OCI-LY7 (cell line): ENCODE data around the gene FARP2.

Source experiments
- CTCF ChIP-seq: fragments of 200-600 bp; sonication (generic); conservative IDR thresholded peaks from 2 replicates; pipeline ENCODE4 v1.5.1; 2014; ENCODE audit warnings: mild to moderate bottlenecking, antibody characterized with exemption, low read length, moderate library complexity, mixed read lengths
- EZH2phosphoT487 ChIP-seq: fragments of 200-600 bp; sonication (generic); IDR thresholded peaks from 2 replicates; pipeline ENCODE4 v1.6.1; 2018; ENCODE audit warnings: low read depth, borderline replicate concordance, mild to moderate bottlenecking, mixed run types, antibody characterized with exemption, low read length, moderate library complexity, mixed read lengths

GRCh38 chr2:241314226-241315092 lies 41.6 kb upstream of the FARP2 start:
- no peak for TF ChIP-seq CTCF
- TF ChIP-seq EZH2phosphoT487: no peak
